ENCODE measurements around the gene GARRE1.

Gene GARRE1

GRCh38 chr19:34259367-34260095 lies 5.2 kb downstream of the GARRE1 start:
- Mint-ChIP-seq H3K27ac (no peak overlapping the region), H3K4me3 (no peak overlapping the region), H3K36me3 (peaks cover 15% of the 10 kb centered on the region), H3K9me3 (no peaks in the 10 kb centered on the region), H3K27me3 (no peaks in the 10 kb centered on the region), H3K4me1 (peaks cover 32% of the 10 kb centered on the region)
- CTCF ChIA-PET: no interaction called here
- DNase-seq: no peak

GRCh38 chr19:34260771-34261173 lies 6.4 kb downstream of the GARRE1 start:
- no peak for DNase-seq
- CTCF ChIA-PET: interaction anchor here (0.5 to 0.8 kb wide), 2 partner anchors 9 to 59 kb away, joined by 3 read pairs; no protein-coding TSS in a partner anchor
- H3K27ac Mint-ChIP-seq: no peak overlapping the region
- no peak overlapping the region for H3K4me3 Mint-ChIP-seq
- no peaks in the 10 kb centered on the region for H3K27me3 Mint-ChIP-seq
- no peaks in the 10 kb centered on the region for H3K9me3 Mint-ChIP-seq
- H3K36me3 Mint-ChIP-seq: peaks cover 19% of the 10 kb centered on the region
- H3K4me1 Mint-ChIP-seq: peaks cover 38% of the 10 kb centered on the region

- Mint-ChIP-seq H3K36me3 (peaks cover 24% of the 10 kb centered on the region), H3K4me1 (peaks cover 41% of the 10 kb centered on the region), H3K27ac (no peak overlapping the region), H3K9me3 (no peaks in the 10 kb centered on the region), H3K27me3 (no peaks in the 10 kb centered on the region), H3K4me3 (no peak overlapping the region)
- CTCF ChIA-PET: interaction anchor here (0.5 to 0.8 kb wide), 2 partner anchors 8 to 59 kb away, joined by 3 read pairs; no protein-coding TSS in a partner anchor
- no peak for DNase-seq
Observed at GRCh38 chr19:34261334-34262109, 7.2 kb downstream of the GARRE1 start.

- Mint-ChIP-seq H3K36me3 (peaks cover 25% of the 10 kb centered on the region), H3K9me3 (no peaks in the 10 kb centered on the region)
- CTCF ChIA-PET: no interaction called here
Observed at GRCh38 chr19:34263745-34264237, 9.4 kb downstream of the GARRE1 start.

GRCh38 chr19:34265221-34265650 lies 10.9 kb downstream of the GARRE1 start:
- CTCF ChIA-PET: interaction anchor here (1.3 kb wide), 1 partner anchor 73 kb away, joined by 3 read pairs; no protein-coding TSS in a partner anchor
- Mint-ChIP-seq H3K4me3 (no peak overlapping the region), H3K27ac (no peak overlapping the region), H3K4me1 (peaks cover 54% of the 10 kb centered on the region), H3K36me3 (peaks cover 26% of the 10 kb centered on the region), H3K27me3 (no peaks in the 10 kb centered on the region), H3K9me3 (no peaks in the 10 kb centered on the region)
- DNase-seq: no peak

More at GRCh38 chr19:34263745-34264237, 9.4 kb downstream of the GARRE1 start:
- Mint-ChIP-seq H3K4me3 (no peak overlapping the region), H3K4me1 (peaks cover 39% of the 10 kb centered on the region), H3K27ac (peak overlapping the region; percentile 42), H3K27me3 (no peaks in the 10 kb centered on the region)
- DNase-seq: no peak

- no peak overlapping the region for H3K4me3 Mint-ChIP-seq
- H3K4me1 Mint-ChIP-seq: peaks cover 67% of the 10 kb centered on the region
- H3K27ac Mint-ChIP-seq: peak overlapping the region; percentile 78
- H3K9me3 Mint-ChIP-seq: no peaks in the 10 kb centered on the region
- H3K36me3 Mint-ChIP-seq: peaks cover 41% of the 10 kb centered on the region
- no peaks in the 10 kb centered on the region for H3K27me3 Mint-ChIP-seq
- DNase-seq: no peak
- CTCF ChIA-PET: interaction anchor here (1.3 kb wide), 1 partner anchor 8 kb away, joined by 3 read pairs; no protein-coding TSS in a partner anchor
Observed at GRCh38 chr19:34269081-34269480, 14.7 kb downstream of the GARRE1 start.

- H3K27ac Mint-ChIP-seq: peak overlapping the region; percentile 96
- H3K4me1 Mint-ChIP-seq: peaks cover 69% of the 10 kb centered on the region
- no peaks in the 10 kb centered on the region for H3K27me3 Mint-ChIP-seq
- CTCF ChIA-PET: interaction anchor here (1.0 to 1.3 kb wide), 2 partner anchors 8 to 233 kb away, joined by 3 read pairs; no protein-coding TSS in a partner anchor
- peaks cover 43% of the 10 kb centered on the region for H3K36me3 Mint-ChIP-seq
- DNase-seq: no peak
- H3K9me3 Mint-ChIP-seq: no peaks in the 10 kb centered on the region
- peak overlapping the region; percentile 67 for H3K4me3 Mint-ChIP-seq
Observed at GRCh38 chr19:34269489-34269888, 15.1 kb downstream of the GARRE1 start.

GRCh38 chr19:34269968-34270621 lies 15.7 kb downstream of the GARRE1 start:
- peak; percentile 83 for DNase-seq
- H3K4me1 Mint-ChIP-seq: peaks cover 69% of the 10 kb centered on the region

GRCh38 chr19:34273121-34273520 lies 18.8 kb downstream of the GARRE1 start:
- CTCF ChIA-PET: no interaction called here
- Mint-ChIP-seq H3K27me3 (no peaks in the 10 kb centered on the region), H3K27ac (no peak overlapping the region), H3K4me3 (no peak overlapping the region), H3K36me3 (peaks cover 47% of the 10 kb centered on the region), H3K4me1 (peaks cover 61% of the 10 kb centered on the region), H3K9me3 (peaks cover 4% of the 10 kb centered on the region)
- DNase-seq: no peak

More at GRCh38 chr19:34269968-34270621, 15.7 kb downstream of the GARRE1 start:
- peaks cover 44% of the 10 kb centered on the region for H3K36me3 Mint-ChIP-seq
- H3K27me3 Mint-ChIP-seq: no peaks in the 10 kb centered on the region
- H3K27ac Mint-ChIP-seq: peak overlapping the region; percentile 96
- CTCF ChIA-PET: interaction anchor here (0.9 to 1.3 kb wide), 3 partner anchors 9 to 232 kb away, joined by 3 read pairs; no protein-coding TSS in a partner anchor
- no peaks in the 10 kb centered on the region for H3K9me3 Mint-ChIP-seq
- H3K4me3 Mint-ChIP-seq: peak overlapping the region; percentile 67

- no peaks in the 10 kb centered on the region for H3K27me3 Mint-ChIP-seq
- no peak overlapping the region for H3K27ac Mint-ChIP-seq
- CTCF ChIA-PET: interaction anchor here (1.0 kb wide), 1 partner anchor 30 kb away, joined by 3 read pairs; no protein-coding TSS in a partner anchor
- DNase-seq: no peak
- H3K9me3 Mint-ChIP-seq: peaks cover 4% of the 10 kb centered on the region
- H3K4me1 Mint-ChIP-seq: peaks cover 53% of the 10 kb centered on the region
- H3K4me3 Mint-ChIP-seq: no peak overlapping the region
- H3K36me3 Mint-ChIP-seq: peaks cover 42% of the 10 kb centered on the region
Observed at GRCh38 chr19:34274284-34274826, 20.0 kb downstream of the GARRE1 start.

GRCh38 chr19:34274827-34275625 lies 20.7 kb downstream of the GARRE1 start:
- DNase-seq: no peak

GRCh38 chr19:34275705-34276104 lies 21.4 kb downstream of the GARRE1 start:
- Mint-ChIP-seq H3K9me3 (peaks cover 4% of the 10 kb centered on the region), H3K4me1 (peaks cover 40% of the 10 kb centered on the region), H3K27ac (no peak overlapping the region), H3K4me3 (no peak overlapping the region), H3K36me3 (peaks cover 37% of the 10 kb centered on the region), H3K27me3 (no peaks in the 10 kb centered on the region)
- CTCF ChIA-PET: no interaction called here
- no peak for DNase-seq

More at GRCh38 chr19:34274827-34275625, 20.7 kb downstream of the GARRE1 start:
- Mint-ChIP-seq H3K9me3 (peaks cover 4% of the 10 kb centered on the region), H3K4me1 (peaks cover 47% of the 10 kb centered on the region), H3K27me3 (no peaks in the 10 kb centered on the region), H3K27ac (no peak overlapping the region), H3K4me3 (no peak overlapping the region), H3K36me3 (peaks cover 40% of the 10 kb centered on the region)
- CTCF ChIA-PET: interaction anchor here (1.0 kb wide), 1 partner anchor 30 kb away, joined by 3 read pairs; no protein-coding TSS in a partner anchor

GRCh38 chr19:34276614-34277013 lies 22.3 kb downstream of the GARRE1 start:
- no peak for DNase-seq
- Mint-ChIP-seq H3K4me1 (peaks cover 35% of the 10 kb centered on the region), H3K27ac (no peak overlapping the region), H3K9me3 (peaks cover 4% of the 10 kb centered on the region), H3K36me3 (peaks cover 37% of the 10 kb centered on the region), H3K27me3 (no peaks in the 10 kb centered on the region), H3K4me3 (no peak overlapping the region)
- CTCF ChIA-PET: no interaction called here
